Dedifferentiated amniotic fluid mesenchymal stem cell (primary cell): ENCODE measurements around the gene EPOP.

ENCODE experiments used
- DNase-seq: peaks from one replicate; pipeline ENCODE4 v3.0.0-alpha.2; 2016; ENCODE audit errors: extremely low spot score

Gene EPOP

GRCh38 chr17:38705803-38706504, 31.2 kb upstream of the EPOP start:
- no peak for DNase-seq

GRCh38 chr17:38705523-38705802, 30.7 kb upstream of the EPOP start:
- no peak for DNase-seq

GRCh38 chr17:38704606-38705522, 30.1 kb upstream of the EPOP start, which contains the start of gene MLLT6:
MLLT6 (plus strand) TSS chr17:38705273; CDS start chr17:38705633, 360 bp downstream.
- peak; percentile 58 for DNase-seq

GRCh38 chr17:38703742-38704605, 29.2 kb upstream of the EPOP start:
- DNase-seq, result no peak

GRCh38 chr17:38702916-38703741, 28.4 kb upstream of the EPOP start:
- DNase-seq, result no peak

GRCh38 chr17:38702166-38702915, 27.6 kb upstream of the EPOP start:
- DNase-seq, result peak; percentile 79

GRCh38 chr17:38701504-38702165, 26.9 kb upstream of the EPOP start:
- no peak for DNase-seq

GRCh38 chr17:38698760-38699159, 24.0 kb upstream of the EPOP start:
- no peak for DNase-seq

- no peak for DNase-seq
Observed at GRCh38 chr17:38697061-38697820, 22.5 kb upstream of the EPOP start.

GRCh38 chr17:38693700-38694329, 19.1 kb upstream of the EPOP start:
- no peak for DNase-seq

GRCh38 chr17:38691154-38691553, 16.4 kb upstream of the EPOP start:
- no peak for DNase-seq

GRCh38 chr17:38690386-38690785, 15.6 kb upstream of the EPOP start:
- DNase-seq, result no peak

GRCh38 chr17:38687286-38687685, 12.5 kb upstream of the EPOP start:
- DNase-seq, result no peak

- DNase-seq, result no peak
Observed at GRCh38 chr17:38685491-38685890, 10.7 kb upstream of the EPOP start.

- DNase-seq, result no peak
Observed at GRCh38 chr17:38681096-38681495, 6.3 kb upstream of the EPOP start.

GRCh38 chr17:38677819-38678218, 3.1 kb upstream of the EPOP start:
- no peak for DNase-seq

- DNase-seq, result peak; percentile 82
Observed at GRCh38 chr17:38676706-38677504, 2.1 kb upstream of the EPOP start.
